Breast epithelium (tissue), 4 donors: Measurements from ENCODE around the gene KIF26B. TPM values are rescaled to one million over a fixed set of nuclear protein-coding genes. Genes with fewer than 3 reads are reported as not detected.

ENCODE experiments used
- DNase-seq, 2 donors: peaks; one replicate each; pipeline ENCODE4 v3.0.0-alpha.2; 2019; ENCODE audit warnings: low spot score in 2 of 2
- H3K27ac ChIP-seq, 2 donors: fragments of 200-600 bp; sonication (generic) in 1 of 2; one replicate each; pipeline ENCODE4 v1.5.1; 2016 to 2019; ENCODE audit warnings: mild to moderate bottlenecking in 1 of 2
- H3K27me3 ChIP-seq, 2 donors: fragments of 200-600 bp; sonication (generic) in 1 of 2; one replicate each; pipeline versions ENCODE4 v1.5.1 to v1.6.0; 2017 to 2019; ENCODE audit warnings: control low read depth in 1 of 2, mild to moderate bottlenecking in 1 of 2
- H3K36me3 ChIP-seq: fragments of 200-600 bp; one replicate; pipeline ENCODE4 v1.5.1; 2019
- H3K4me1 ChIP-seq, 2 donors: fragments of 200-600 bp; sonication (generic); one replicate each; pipeline ENCODE4 v1.5.1; 2016 to 2019; ENCODE audit warnings: control low read depth in 1 of 2
- H3K4me3 ChIP-seq, 3 donors: fragments of 200-600 bp; sonication (generic); 1 replicate in 2 of 3; 2 replicates in 1 of 3; pipeline ENCODE4 v1.5.1; 2016 to 2019; ENCODE audit warnings: mild to moderate bottlenecking in 3 of 3, moderate library complexity in 2 of 3
- H3K9me3 ChIP-seq, 2 donors: fragments of 200-600 bp; sonication (generic) in 1 of 2; one replicate each; pipeline ENCODE4 v1.5.1; 2016 to 2019; ENCODE audit warnings: control low read depth in 1 of 2
- CTCF ChIP-seq, 3 donors: fragments of 450-650 bp; IDR thresholded peaks; one replicate each; pipeline ENCODE4 v1.5.1; 2016 to 2017; ENCODE audit warnings: antibody characterized with exemption in 3 of 3, mild to moderate bottlenecking in 3 of 3, moderate library complexity in 3 of 3
- POLR2A ChIP-seq: fragments of 450-650 bp; IDR thresholded peaks from one replicate; pipeline ENCODE4 v1.6.1; 2016; ENCODE audit warnings: antibody characterized with exemption, mild to moderate bottlenecking, moderate library complexity
- POLR2AphosphoS5 ChIP-seq, 3 donors: sonication (generic); formaldehyde crosslinking; IDR thresholded peaks; one replicate each; pipeline ENCODE4 v1.6.1; 2017; ENCODE audit warnings: antibody characterized with exemption in 3 of 3
- intact Hi-C: fragments of 100-400 bp; cut with DNase I; formaldehyde crosslinking; loops from one replicate; pipeline ENCODE4 v1.15.1; 2023; ENCODE audit warnings: low total_unique reads
- total RNA-seq, 3 donors: library from RNA; depleted of rRNA; stranded (reverse); fragments of >200 nt; gene quantifications; one replicate each; pipeline ENCODE4 v1.1.0, GENCODE V29; 2016

The KIF26B gene
- total RNA-seq, 3 donors from 2014 or later, result 0.32 to 1.0 (median 0.33) TPM

- no peaks in the 10 kb centered on the region for H3K27me3 ChIP-seq
- H3K36me3 ChIP-seq, result no peaks in the 10 kb centered on the region
- no peak overlapping the region for H3K27ac ChIP-seq
- TF ChIP-seq CTCF (IDR thresholded peaks at IDR 0.05) (no peak), POLR2A (no peak), POLR2AphosphoS5 (IDR thresholded peaks at IDR 0.05) (no peak)
- no peak overlapping the region for H3K4me3 ChIP-seq
- H3K9me3 ChIP-seq, result no peaks in the 10 kb centered on the region
- no peak for DNase-seq
- intact Hi-C loops, result no loop called here
- no peaks in the 10 kb centered on the region for H3K4me1 ChIP-seq
Measured at GRCh38 chr1:245409341-245410195, 254.8 kb downstream of the KIF26B start.

- no peak for TF ChIP-seq POLR2A
- TF ChIP-seq CTCF (IDR thresholded peaks at IDR 0.05), result no peak
- no peak for TF ChIP-seq POLR2AphosphoS5 (IDR thresholded peaks at IDR 0.05)
- H3K9me3 ChIP-seq, result no peaks in the 10 kb centered on the region
- H3K4me3 ChIP-seq, result no peak overlapping the region
- no peak for DNase-seq
- H3K27ac ChIP-seq, result no peak overlapping the region
- no peaks in the 10 kb centered on the region for H3K4me1 ChIP-seq
- no peaks in the 10 kb centered on the region for H3K36me3 ChIP-seq
- no peaks in the 10 kb centered on the region for H3K27me3 ChIP-seq
- intact Hi-C loops, result no loop called here
Measured at GRCh38 chr1:245411245-245412036, 256.7 kb downstream of the KIF26B start.

GRCh38 chr1:245412306-245412705, 257.5 kb downstream of the KIF26B start:
- DNase-seq, result no peak
- intact Hi-C loops, result no loop called here
- H3K9me3 ChIP-seq, result no peaks in the 10 kb centered on the region

GRCh38 chr1:245416781-245417180, 262.0 kb downstream of the KIF26B start:
- H3K27ac ChIP-seq, result no peak overlapping the region
- no peaks in the 10 kb centered on the region for H3K27me3 ChIP-seq
- intact Hi-C loops, result no loop called here
- no peak for DNase-seq
- H3K9me3 ChIP-seq, result no peaks in the 10 kb centered on the region
- H3K4me3 ChIP-seq, result no peak overlapping the region
- no peaks in the 10 kb centered on the region for H3K36me3 ChIP-seq
- no peaks in the 10 kb centered on the region for H3K4me1 ChIP-seq
- no peak for TF ChIP-seq POLR2AphosphoS5 (IDR thresholded peaks at IDR 0.05)
- TF ChIP-seq CTCF (IDR thresholded peaks at IDR 0.05), result no peak
- no peak for TF ChIP-seq POLR2A

More at GRCh38 chr1:245412306-245412705, 257.5 kb downstream of the KIF26B start:
- no peaks in the 10 kb centered on the region for H3K36me3 ChIP-seq
- TF ChIP-seq CTCF (IDR thresholded peaks at IDR 0.05), result no peak
- no peak for TF ChIP-seq POLR2A
- TF ChIP-seq POLR2AphosphoS5 (IDR thresholded peaks at IDR 0.05), result no peak
- H3K4me3 ChIP-seq, result no peak overlapping the region
- no peaks in the 10 kb centered on the region for H3K4me1 ChIP-seq
- H3K27ac ChIP-seq, result no peak overlapping the region
- H3K27me3 ChIP-seq, result no peaks in the 10 kb centered on the region

- intact Hi-C loops, result no loop called here
- no peak for DNase-seq
- no peak overlapping the region for H3K4me3 ChIP-seq
- TF ChIP-seq CTCF (IDR thresholded peaks at IDR 0.05) (no peak), POLR2A (no peak), POLR2AphosphoS5 (IDR thresholded peaks at IDR 0.05) (no peak)
- H3K9me3 ChIP-seq, result no peaks in the 10 kb centered on the region
- H3K27ac ChIP-seq, result no peak overlapping the region
- no peaks in the 10 kb centered on the region for H3K4me1 ChIP-seq
- no peaks in the 10 kb centered on the region for H3K36me3 ChIP-seq
- no peaks in the 10 kb centered on the region for H3K27me3 ChIP-seq
Measured at GRCh38 chr1:245418077-245418476, 263.3 kb downstream of the KIF26B start.
